ENCODE data around the gene NXPE2. TPM values are rescaled to one million over a fixed set of nuclear protein-coding genes. Genes with fewer than 3 reads are reported as not detected.

The NXPE2 gene
- total RNA-seq, 1 experiment from 2014 or later = not detected

DNA sequence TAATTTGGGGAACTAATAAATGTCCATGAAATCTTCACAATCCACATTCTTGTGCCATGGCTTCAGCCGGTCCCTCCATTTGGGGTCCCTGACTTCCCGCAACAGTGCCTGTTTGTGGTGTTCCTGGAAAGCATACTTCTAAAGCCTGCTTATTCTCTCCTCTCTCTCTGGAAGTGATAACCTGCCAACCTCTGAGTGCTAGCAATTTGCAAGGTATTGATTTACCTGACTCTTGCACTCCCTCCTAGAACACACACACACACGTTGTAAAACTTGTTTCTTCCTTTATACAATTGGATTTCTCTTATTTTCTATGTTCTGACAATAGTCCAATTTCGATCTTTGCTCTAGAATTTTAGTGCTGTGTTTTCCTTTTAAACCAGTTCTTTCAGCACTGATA is 58.5 kb downstream of the NXPE2 start:
- CTCF ChIA-PET = no interaction called here
- POLR2A ChIA-PET (ENCODE audit: unreplicated experiment) = no interaction called here
- no peaks in the 10 kb centered on the region for H3K9me2 ChIP-seq (ENCODE audit: insufficient read depth)
- H3K4me2 ChIP-seq = no peak overlapping the region
- H3K9me3 ChIP-seq (ENCODE audit: insufficient read depth, low read depth) = no peaks in the 10 kb centered on the region
- no peak overlapping the region for H2AFZ ChIP-seq
- no TSS peak for BruUV-seq (replicated peaks)
- H3K4me3 ChIP-seq = no peak overlapping the region
- H3K27ac ChIP-seq = no peak overlapping the region
- no peaks in the 10 kb centered on the region for H3K4me1 ChIP-seq (replicated peaks; ENCODE audit: insufficient read depth)
- intact Hi-C loops (cut with micrococcal nuclease; ENCODE audit: unreplicated experiment) = no loop called here
- no peaks in the 10 kb centered on the region for H3K79me2 ChIP-seq (ENCODE audit: low read depth)
- no peaks in the 10 kb centered on the region for H3K36me3 ChIP-seq (ENCODE audit: low read depth)
- H3F3A ChIP-seq (ENCODE audit: insufficient read depth, low read depth) = no peaks in the 10 kb centered on the region
- TF ChIP-seq, protein P1, sequence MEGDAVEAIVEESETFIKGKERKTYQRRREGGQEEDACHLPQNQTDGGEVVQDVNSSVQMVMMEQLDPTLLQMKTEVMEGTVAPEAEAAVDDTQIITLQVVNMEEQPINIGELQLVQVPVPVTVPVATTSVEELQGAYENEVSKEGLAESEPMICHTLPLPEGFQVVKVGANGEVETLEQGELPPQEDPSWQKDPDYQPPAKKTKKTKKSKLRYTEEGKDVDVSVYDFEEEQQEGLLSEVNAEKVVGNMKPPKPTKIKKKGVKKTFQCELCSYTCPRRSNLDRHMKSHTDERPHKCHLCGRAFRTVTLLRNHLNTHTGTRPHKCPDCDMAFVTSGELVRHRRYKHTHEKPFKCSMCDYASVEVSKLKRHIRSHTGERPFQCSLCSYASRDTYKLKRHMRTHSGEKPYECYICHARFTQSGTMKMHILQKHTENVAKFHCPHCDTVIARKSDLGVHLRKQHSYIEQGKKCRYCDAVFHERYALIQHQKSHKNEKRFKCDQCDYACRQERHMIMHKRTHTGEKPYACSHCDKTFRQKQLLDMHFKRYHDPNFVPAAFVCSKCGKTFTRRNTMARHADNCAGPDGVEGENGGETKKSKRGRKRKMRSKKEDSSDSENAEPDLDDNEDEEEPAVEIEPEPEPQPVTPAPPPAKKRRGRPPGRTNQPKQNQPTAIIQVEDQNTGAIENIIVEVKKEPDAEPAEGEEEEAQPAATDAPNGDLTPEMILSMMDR (conservative IDR thresholded peaks at IDR 0.05) = no peak
- no peak for TF ChIP-seq EZH2 (IDR thresholded peaks at IDR 0.05; ENCODE audit: low read depth)
- peaks cover 3% of the 10 kb centered on the region; the same call in 1 of the 2 replicates for H3K27me3 ChIP-seq (ENCODE audit: insufficient read depth, low read depth)
- no peaks in the 10 kb centered on the region for H4K20me1 ChIP-seq (ENCODE audit: insufficient read depth)
- DNase-seq = no peak

DNA sequence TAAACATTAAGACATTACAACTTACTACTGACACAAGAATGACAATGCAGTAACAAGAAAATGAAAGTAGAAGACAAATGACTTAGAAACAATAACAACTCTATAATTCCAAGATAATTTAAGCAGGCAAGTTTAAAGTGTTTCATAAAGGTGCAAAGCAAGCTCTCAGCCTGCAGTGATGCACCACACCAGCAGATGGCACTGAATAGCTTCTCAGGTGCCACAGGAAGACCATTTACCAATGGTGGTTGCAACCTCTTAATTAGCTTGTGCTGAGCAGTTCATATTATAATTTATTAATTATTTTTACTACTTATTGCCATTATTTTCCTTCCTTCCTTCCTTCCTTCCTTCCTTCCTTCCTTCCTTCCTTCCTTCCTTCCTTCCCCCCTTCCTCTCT is 60.6 kb downstream of the NXPE2 start:
- no peak overlapping the region for H3K4me2 ChIP-seq
- H3F3A ChIP-seq (ENCODE audit: insufficient read depth, low read depth) = no peaks in the 10 kb centered on the region
- peak in 1 of 2 experiments; percentile 16 for DNase-seq
- no peak for TF ChIP-seq EZH2 (IDR thresholded peaks at IDR 0.05; ENCODE audit: low read depth)
- TF ChIP-seq, protein P1 (conservative IDR thresholded peaks at IDR 0.05) = peak; percentile 75
- no peaks in the 10 kb centered on the region for H3K9me2 ChIP-seq (ENCODE audit: insufficient read depth)
- no peak overlapping the region for H2AFZ ChIP-seq
- no peak overlapping the region for H3K27ac ChIP-seq
- intact Hi-C loops (cut with micrococcal nuclease; ENCODE audit: unreplicated experiment) = no loop called here
- CTCF ChIA-PET = no interaction called here
- no peaks in the 10 kb centered on the region for H4K20me1 ChIP-seq (ENCODE audit: insufficient read depth)
- BruUV-seq (replicated peaks) = no TSS peak
- no peaks in the 10 kb centered on the region for H3K4me1 ChIP-seq (replicated peaks; ENCODE audit: insufficient read depth)
- H3K9me3 ChIP-seq (ENCODE audit: insufficient read depth, low read depth) = no peaks in the 10 kb centered on the region
- H3K27me3 ChIP-seq (ENCODE audit: insufficient read depth, low read depth) = peaks cover 3% of the 10 kb centered on the region; the same call in 1 of the 2 replicates
- H3K4me3 ChIP-seq = no peak overlapping the region
- H3K36me3 ChIP-seq (ENCODE audit: low read depth) = no peaks in the 10 kb centered on the region
- POLR2A ChIA-PET (ENCODE audit: unreplicated experiment) = no interaction called here
- H3K79me2 ChIP-seq (ENCODE audit: low read depth) = no peaks in the 10 kb centered on the region

DNA sequence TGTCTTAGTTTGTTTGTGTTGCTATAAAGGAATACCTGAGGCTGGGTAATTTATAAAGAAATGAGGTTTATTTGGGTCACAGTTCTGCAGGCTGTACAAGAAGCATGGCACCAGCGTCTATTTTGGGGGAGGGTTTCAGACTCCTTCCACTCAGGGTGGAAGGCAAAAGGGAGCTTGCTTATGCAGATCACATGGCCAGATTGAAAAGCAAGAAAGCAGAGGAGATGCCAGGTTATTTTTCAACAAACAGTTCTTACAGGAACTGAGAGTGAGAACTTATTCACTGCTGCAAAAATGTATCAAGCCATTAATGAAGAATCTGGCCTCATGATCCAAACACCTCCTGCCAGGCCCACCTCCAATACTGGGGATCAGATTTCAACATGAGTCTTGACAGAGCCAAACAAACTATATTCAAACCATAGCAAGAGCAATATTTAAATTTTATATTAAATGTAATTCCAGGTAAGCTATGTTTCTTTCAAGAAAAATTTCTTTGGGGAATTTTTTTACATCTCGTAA is 66.9 kb downstream of the NXPE2 start:
- no peaks in the 10 kb centered on the region for H3K9me3 ChIP-seq (ENCODE audit: insufficient read depth, low read depth)
- POLR2A ChIA-PET (ENCODE audit: unreplicated experiment) = no interaction called here
- no peak overlapping the region for H2AFZ ChIP-seq
- intact Hi-C loops (cut with micrococcal nuclease; ENCODE audit: unreplicated experiment) = no loop called here
- no peak for DNase-seq
- H3K4me3 ChIP-seq = no peak overlapping the region
- no TSS peak for BruUV-seq (replicated peaks)
- no peaks in the 10 kb centered on the region for H3F3A ChIP-seq (ENCODE audit: insufficient read depth, low read depth)
- H3K27ac ChIP-seq = no peak overlapping the region
- H3K4me1 ChIP-seq (replicated peaks; ENCODE audit: insufficient read depth) = no peaks in the 10 kb centered on the region
- H3K9me2 ChIP-seq (ENCODE audit: insufficient read depth) = no peaks in the 10 kb centered on the region
- H3K4me2 ChIP-seq = no peak overlapping the region
- H3K79me2 ChIP-seq (ENCODE audit: low read depth) = no peaks in the 10 kb centered on the region
- H3K27me3 ChIP-seq (ENCODE audit: insufficient read depth, low read depth) = no peaks in the 10 kb centered on the region
- no peaks in the 10 kb centered on the region for H3K36me3 ChIP-seq (ENCODE audit: low read depth)
- CTCF ChIA-PET = no interaction called here
- TF ChIP-seq, protein P1 (conservative IDR thresholded peaks at IDR 0.05) = no peak
- no peak for TF ChIP-seq EZH2 (IDR thresholded peaks at IDR 0.05; ENCODE audit: low read depth)
- no peaks in the 10 kb centered on the region for H4K20me1 ChIP-seq (ENCODE audit: insufficient read depth)

Measured in PC-9 (cell line).